SK-N-SH (cell line): ENCODE results near the gene NUDT16.

Experiments used
- CTCF ChIP-seq: fragments of 200-600 bp; sonication (generic); IDR thresholded peaks from 2 replicates; pipeline ENCODE4 v1.6.1; 2017; ENCODE audit warnings: antibody characterized with exemption, mild to moderate bottlenecking, moderate library complexity
- ELF1 ChIP-seq: IDR thresholded peaks from 2 replicates; pipeline ENCODE4 v1.4.0; 2012
- EP300 ChIP-seq, 2 experiments: IDR thresholded peaks; 2 replicates each; pipeline versions ENCODE4 v1.4.0 to v1.6.1; 2012; ENCODE audit warnings: borderline replicate concordance in 1 of 2, low read depth in 1 of 2, low read length in 1 of 2
- EZH2phosphoT487 ChIP-seq: fragments of 200-600 bp; sonication (generic); IDR thresholded peaks from 2 replicates; pipeline ENCODE4 v1.6.1; 2017; ENCODE audit warnings: low read depth, mixed run types, mild to moderate bottlenecking, antibody characterized with exemption, moderate library complexity, borderline replicate concordance
- FOXJ3 ChIP-seq: sonication (generic); formaldehyde crosslinking; IDR thresholded peaks from 2 replicates; pipeline ENCODE4 v1.5.1; 2020; ENCODE audit warnings: mild to moderate bottlenecking, missing genetic modification reagents
- FOXM1 ChIP-seq: IDR thresholded peaks from 2 replicates; pipeline ENCODE4 v1.4.0; 2012; ENCODE audit warnings: low read depth, mild to moderate bottlenecking
- JUND ChIP-seq: IDR thresholded peaks from 2 replicates; pipeline ENCODE4 v1.4.0; 2012
- POLR2AphosphoS5 ChIP-seq: IDR thresholded peaks from 2 replicates; pipeline ENCODE4 v1.6.1; 2012; ENCODE audit warnings: low read depth, low read length
- RAD21 ChIP-seq: IDR thresholded peaks from 2 replicates; pipeline ENCODE4 v1.6.1; 2012; ENCODE audit warnings: mild to moderate bottlenecking, low read length
- SIN3A ChIP-seq: IDR thresholded peaks from 2 replicates; pipeline ENCODE4 v1.6.1; 2012; ENCODE audit warnings: low read depth, mild to moderate bottlenecking, low read length, moderate library complexity, borderline replicate concordance
- TEAD4 ChIP-seq: IDR thresholded peaks from 2 replicates; pipeline ENCODE4 v1.4.0; 2012; ENCODE audit warnings: mild to moderate bottlenecking, borderline replicate concordance; ENCODE audit not compliant: insufficient read depth
- YY1 ChIP-seq: IDR thresholded peaks from 2 replicates; pipeline ENCODE4 v1.4.0; 2012; ENCODE audit warnings: low read depth, mild to moderate bottlenecking

DNA sequence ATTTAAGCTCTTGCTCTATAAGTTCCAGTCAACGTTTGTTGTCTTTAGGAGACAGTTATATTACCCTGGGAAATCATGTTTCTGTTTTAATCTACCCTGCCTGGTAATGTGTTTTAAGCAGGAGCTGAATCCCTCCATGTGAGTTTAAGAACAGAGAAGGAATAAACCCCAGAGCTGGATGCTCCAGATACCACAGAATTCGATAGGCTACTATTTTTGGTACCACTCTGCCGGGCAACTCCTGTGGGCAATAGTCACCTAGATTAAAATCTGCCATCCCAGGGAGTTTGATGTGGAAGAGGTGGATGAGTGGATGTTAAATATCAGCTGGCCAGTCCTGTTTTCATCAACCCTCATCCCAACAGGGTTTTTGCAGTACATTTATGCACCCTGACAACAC, 20.4 kb downstream of the NUDT16 start:
- TF ChIP-seq YY1: no peak
- no peak for TF ChIP-seq ELF1
- no peak for TF ChIP-seq CTCF
- no peak for TF ChIP-seq EZH2phosphoT487
- no peak for TF ChIP-seq EP300 (IDR thresholded peaks at IDR 0.05; ENCODE audit: borderline replicate concordance in 1 of 2, low read depth in 1 of 2, low read length in 1 of 2)
- TF ChIP-seq FOXM1: no peak
- no peak for TF ChIP-seq JUND
- no peak for TF ChIP-seq SIN3A
- TF ChIP-seq POLR2AphosphoS5: no peak
- TF ChIP-seq RAD21: no peak
- no peak for TF ChIP-seq FOXJ3 (CRISPR knock-in tag)
- TF ChIP-seq TEAD4: no peak
